NCI-H2196 treated with DMSO at 0.1 percent for 48 hours (cell line): Measurements from ENCODE around the gene EPHB1.

ENCODE experiments used
- DNase-seq: peaks from one replicate; lab custom pipeline; 2025; ENCODE audit not compliant: unreplicated experiment; lab: John Stamatoyannopoulos, UW

Gene EPHB1

GRCh38 chr3:135147657-135148056, 352.6 kb downstream of the EPHB1 start:
- no peak for DNase-seq

GRCh38 chr3:135148398-135149020, 353.4 kb downstream of the EPHB1 start:
- DNase-seq = no peak

- no peak for DNase-seq
These were observed 354.9 kb downstream of the EPHB1 start for GRCh38 chr3:135149707-135150681.

- DNase-seq = no peak
These were observed 359.1 kb downstream of the EPHB1 start for GRCh38 chr3:135154186-135154585.

- DNase-seq = no peak
These were observed 360.2 kb downstream of the EPHB1 start for GRCh38 chr3:135155228-135155627.

- no peak for DNase-seq
These were observed 360.7 kb downstream of the EPHB1 start for GRCh38 chr3:135155791-135156190.

- no peak for DNase-seq
These were observed 362.1 kb downstream of the EPHB1 start for GRCh38 chr3:135157045-135157740.

- DNase-seq = no peak
These were observed 363.5 kb downstream of the EPHB1 start for GRCh38 chr3:135158520-135158919.

GRCh38 chr3:135159681-135160247, 364.7 kb downstream of the EPHB1 start:
- DNase-seq = no peak

GRCh38 chr3:135161425-135161824, 366.4 kb downstream of the EPHB1 start:
- DNase-seq = no peak

- no peak for DNase-seq
These were observed 368.6 kb downstream of the EPHB1 start for GRCh38 chr3:135163701-135164100.

GRCh38 chr3:135165260-135165659, 370.2 kb downstream of the EPHB1 start:
- no peak for DNase-seq

GRCh38 chr3:135166266-135166825, 371.3 kb downstream of the EPHB1 start:
- DNase-seq = no peak

- no peak for DNase-seq
These were observed 373.8 kb downstream of the EPHB1 start for GRCh38 chr3:135168822-135169221.

- no peak for DNase-seq
These were observed 374.6 kb downstream of the EPHB1 start for GRCh38 chr3:135169651-135170050.

- no peak for DNase-seq
These were observed 375.7 kb downstream of the EPHB1 start for GRCh38 chr3:135170732-135171131.

- no peak for DNase-seq
These were observed 377.3 kb downstream of the EPHB1 start for GRCh38 chr3:135172191-135172869.

- DNase-seq = no peak
These were observed 380.7 kb downstream of the EPHB1 start for GRCh38 chr3:135175728-135176277.

- no peak for DNase-seq
These were observed 381.8 kb downstream of the EPHB1 start for GRCh38 chr3:135176881-135177280.

- DNase-seq = no peak
These were observed 383.5 kb downstream of the EPHB1 start for GRCh38 chr3:135178566-135178965.
